ENCODE results near the gene TSR3.

TSR3 gene

GRCh38 chr16:1354815-1355540, 3.3 kb upstream of the TSR3 start:
- Histone ChIP-seq H3K4me1 (peaks cover 4% of the 10 kb centered on the region; the same call in 1 of the 2 replicates), H3K4me3 (no peak overlapping the region), H3K27me3 (ENCODE audit: low read depth) (no peaks in the 10 kb centered on the region), H3K9me3 (no peaks in the 10 kb centered on the region), H3K36me3 (replicated peaks) (no peaks in the 10 kb centered on the region; the same call in none of the 2 replicates)
- in situ Hi-C loops (cut with MboI; ENCODE audit: low sequenced_read_pairs), result no loop called here
- no peak for DNase-seq (ENCODE audit: low spot score in 2 of 2)

- in situ Hi-C loops (cut with MboI; ENCODE audit: low sequenced_read_pairs), result no loop called here
- Histone ChIP-seq H3K36me3 (replicated peaks) (peaks cover 14% of the 10 kb centered on the region), H3K9me3 (no peaks in the 10 kb centered on the region), H3K4me3 (peak overlapping the region; percentile 64), H3K4me1 (peaks cover 4% of the 10 kb centered on the region; the same call in 1 of the 2 replicates), H3K27me3 (ENCODE audit: low read depth) (no peaks in the 10 kb centered on the region)
- no peak for DNase-seq (ENCODE audit: low spot score in 2 of 2)
Measured at GRCh38 chr16:1351215-1351581, 480 bp downstream of the TSR3 start.

- Histone ChIP-seq H3K36me3 (replicated peaks) (peaks cover 14% of the 10 kb centered on the region), H3K4me1 (peaks cover 4% of the 10 kb centered on the region; the same call in 1 of the 2 replicates), H3K9me3 (no peaks in the 10 kb centered on the region), H3K4me3 (peak overlapping the region; percentile 64), H3K27me3 (ENCODE audit: low read depth) (no peaks in the 10 kb centered on the region)
- no peak for DNase-seq (ENCODE audit: low spot score in 2 of 2)
- in situ Hi-C loops (cut with MboI; ENCODE audit: low sequenced_read_pairs), result no loop called here
Measured at GRCh38 chr16:1350691-1351090, 987 bp downstream of the TSR3 start.

GRCh38 chr16:1349951-1350350, 1.7 kb downstream of the TSR3 start:
- H3K9me3 ChIP-seq, result no peaks in the 10 kb centered on the region
- peaks cover 4% of the 10 kb centered on the region; the same call in 1 of the 2 replicates for H3K4me1 ChIP-seq
- DNase-seq (ENCODE audit: low spot score in 2 of 2), result no peak
- H3K27me3 ChIP-seq (ENCODE audit: low read depth), result no peaks in the 10 kb centered on the region
- peaks cover 14% of the 10 kb centered on the region for H3K36me3 ChIP-seq (replicated peaks)
- in situ Hi-C loops (cut with MboI; ENCODE audit: low sequenced_read_pairs), result no loop called here
- no peak overlapping the region for H3K4me3 ChIP-seq

GRCh38 chr16:1349351-1349750, 2.3 kb downstream of the TSR3 start:
- Histone ChIP-seq H3K4me3 (no peak overlapping the region), H3K4me1 (peaks cover 4% of the 10 kb centered on the region; the same call in 1 of the 2 replicates), H3K27me3 (ENCODE audit: low read depth) (no peaks in the 10 kb centered on the region), H3K36me3 (replicated peaks) (peaks cover 14% of the 10 kb centered on the region), H3K9me3 (no peaks in the 10 kb centered on the region)
- DNase-seq (ENCODE audit: low spot score in 2 of 2), result no peak
- in situ Hi-C loops (cut with MboI; ENCODE audit: low sequenced_read_pairs), result no loop called here

GRCh38 chr16:1348926-1349325, 2.8 kb downstream of the TSR3 start:
- Histone ChIP-seq H3K9me3 (no peaks in the 10 kb centered on the region), H3K36me3 (replicated peaks) (peaks cover 14% of the 10 kb centered on the region), H3K4me3 (no peak overlapping the region), H3K27me3 (ENCODE audit: low read depth) (no peaks in the 10 kb centered on the region), H3K4me1 (peaks cover 4% of the 10 kb centered on the region; the same call in 1 of the 2 replicates)
- in situ Hi-C loops (cut with MboI; ENCODE audit: low sequenced_read_pairs), result no loop called here
- no peak for DNase-seq (ENCODE audit: low spot score in 2 of 2)

- Histone ChIP-seq H3K9me3 (no peaks in the 10 kb centered on the region), H3K4me1 (peaks cover 5% of the 10 kb centered on the region), H3K36me3 (replicated peaks) (peaks cover 14% of the 10 kb centered on the region), H3K4me3 (no peak overlapping the region), H3K27me3 (ENCODE audit: low read depth) (no peaks in the 10 kb centered on the region)
- no peak for DNase-seq (ENCODE audit: low spot score in 2 of 2)
- in situ Hi-C loops (cut with MboI; ENCODE audit: low sequenced_read_pairs), result no loop called here
Measured at GRCh38 chr16:1348441-1348840, 3.2 kb downstream of the TSR3 start.

- Histone ChIP-seq H3K9me3 (no peaks in the 10 kb centered on the region), H3K27me3 (ENCODE audit: low read depth) (no peaks in the 10 kb centered on the region), H3K4me3 (no peak overlapping the region), H3K36me3 (replicated peaks) (peaks cover 14% of the 10 kb centered on the region), H3K4me1 (peaks cover 7% of the 10 kb centered on the region)
- no peak for DNase-seq (ENCODE audit: low spot score in 2 of 2)
- in situ Hi-C loops (cut with MboI; ENCODE audit: low sequenced_read_pairs), result no loop called here
Measured at GRCh38 chr16:1347962-1348361, 3.7 kb downstream of the TSR3 start.

GRCh38 chr16:1347286-1347855, 4.3 kb downstream of the TSR3 start:
- in situ Hi-C loops (cut with MboI; ENCODE audit: low sequenced_read_pairs), result no loop called here
- H3K27me3 ChIP-seq (ENCODE audit: low read depth), result no peaks in the 10 kb centered on the region
- no peaks in the 10 kb centered on the region for H3K9me3 ChIP-seq
- DNase-seq (ENCODE audit: low spot score in 2 of 2), result no peak
- no peak overlapping the region for H3K4me3 ChIP-seq
- peaks cover 11% of the 10 kb centered on the region for H3K4me1 ChIP-seq
- H3K36me3 ChIP-seq (replicated peaks), result peaks cover 14% of the 10 kb centered on the region

GRCh38 chr16:1346422-1347285, 5.0 kb downstream of the TSR3 start:
- in situ Hi-C loops (cut with MboI; ENCODE audit: low sequenced_read_pairs), result no loop called here
- Histone ChIP-seq H3K4me1 (peaks cover 11% of the 10 kb centered on the region), H3K27me3 (ENCODE audit: low read depth) (no peaks in the 10 kb centered on the region), H3K36me3 (replicated peaks) (peaks cover 14% of the 10 kb centered on the region), H3K4me3 (no peak overlapping the region), H3K9me3 (no peaks in the 10 kb centered on the region)
- DNase-seq (ENCODE audit: low spot score in 2 of 2), result peak in 1 of 2 experiments; percentile 37

GRCh38 chr16:1345651-1346421, 5.8 kb downstream of the TSR3 start:
- H3K4me3 ChIP-seq, result no peak overlapping the region
- in situ Hi-C loops (cut with MboI; ENCODE audit: low sequenced_read_pairs), result no loop called here
- H3K9me3 ChIP-seq, result no peaks in the 10 kb centered on the region
- peaks cover 10% of the 10 kb centered on the region for H3K4me1 ChIP-seq
- H3K27me3 ChIP-seq (ENCODE audit: low read depth), result no peaks in the 10 kb centered on the region
- peaks cover 14% of the 10 kb centered on the region for H3K36me3 ChIP-seq (replicated peaks)
- DNase-seq (ENCODE audit: low spot score in 2 of 2), result no peak

- peaks cover 14% of the 10 kb centered on the region for H3K36me3 ChIP-seq (replicated peaks)
- in situ Hi-C loops (cut with MboI; ENCODE audit: low sequenced_read_pairs), result no loop called here
Measured at GRCh38 chr16:1345087-1345486, 6.6 kb downstream of the TSR3 start.

GRCh38 chr16:1344499-1344898, 7.2 kb downstream of the TSR3 start:
- DNase-seq (ENCODE audit: low spot score in 2 of 2), result no peak
- Histone ChIP-seq H3K4me3 (no peak overlapping the region), H3K27me3 (ENCODE audit: low read depth) (no peaks in the 10 kb centered on the region), H3K9me3 (no peaks in the 10 kb centered on the region), H3K4me1 (peaks cover 7% of the 10 kb centered on the region; the same call in 1 of the 2 replicates), H3K36me3 (replicated peaks) (peaks cover 10% of the 10 kb centered on the region)
- in situ Hi-C loops (cut with MboI; ENCODE audit: low sequenced_read_pairs), result no loop called here

More at GRCh38 chr16:1345087-1345486, 6.6 kb downstream of the TSR3 start:
- H3K4me1 ChIP-seq, result peaks cover 7% of the 10 kb centered on the region; the same call in 1 of the 2 replicates
- no peaks in the 10 kb centered on the region for H3K27me3 ChIP-seq (ENCODE audit: low read depth)
- DNase-seq (ENCODE audit: low spot score in 2 of 2), result no peak
- H3K9me3 ChIP-seq, result no peaks in the 10 kb centered on the region
- no peak overlapping the region for H3K4me3 ChIP-seq

Measured in HAP-1 (cell line).